SW 1271 (cell line): Measurements from ENCODE around the gene ELAVL2.

Experiments
- DNase-seq, 2 experiments: peaks; one replicate each; lab custom pipeline; 2025; lab: John Stamatoyannopoulos, UW

The ELAVL2 gene

DNA sequence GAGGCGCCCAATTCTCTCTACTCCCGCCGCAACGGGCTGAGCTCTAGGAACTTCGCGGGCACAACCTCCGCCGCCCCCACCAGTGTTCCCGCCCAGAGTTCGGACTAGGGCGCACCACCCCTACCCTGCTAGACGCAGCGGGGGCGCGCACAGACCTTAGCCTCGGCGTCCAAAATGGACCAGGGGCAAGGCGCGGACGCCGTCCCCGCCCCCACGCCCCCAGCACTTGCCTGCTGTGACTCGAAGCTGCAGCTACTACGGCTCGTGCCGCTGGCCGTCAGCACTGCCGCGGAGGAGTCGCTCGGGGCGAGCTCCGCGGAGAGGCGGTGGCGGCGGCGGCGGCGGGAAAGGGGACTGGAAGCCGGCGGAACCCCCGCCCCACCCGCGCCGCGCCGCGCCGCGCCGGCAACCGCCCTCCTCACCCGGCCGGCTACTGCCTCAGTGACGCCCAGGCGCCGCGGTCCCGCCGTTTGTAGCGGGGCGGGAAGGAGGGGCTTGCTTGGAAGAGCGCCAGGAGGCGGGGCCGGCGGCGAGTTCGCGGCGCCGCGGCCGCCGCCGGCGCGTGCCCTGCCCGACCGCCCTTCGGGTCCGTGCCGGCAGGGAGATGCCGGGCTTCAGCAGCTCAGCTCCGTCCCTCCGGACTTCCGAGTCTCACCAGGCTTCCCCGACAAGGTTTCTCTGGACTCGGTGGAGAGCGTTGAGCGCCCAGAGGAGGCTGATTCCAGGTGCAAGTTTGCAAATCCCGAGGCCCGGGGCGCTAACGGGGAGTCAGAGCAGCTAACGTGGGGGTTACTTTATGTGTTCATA is 4.5 kb downstream of the ELAVL2 start:
- DNase-seq = no peak

DNA sequence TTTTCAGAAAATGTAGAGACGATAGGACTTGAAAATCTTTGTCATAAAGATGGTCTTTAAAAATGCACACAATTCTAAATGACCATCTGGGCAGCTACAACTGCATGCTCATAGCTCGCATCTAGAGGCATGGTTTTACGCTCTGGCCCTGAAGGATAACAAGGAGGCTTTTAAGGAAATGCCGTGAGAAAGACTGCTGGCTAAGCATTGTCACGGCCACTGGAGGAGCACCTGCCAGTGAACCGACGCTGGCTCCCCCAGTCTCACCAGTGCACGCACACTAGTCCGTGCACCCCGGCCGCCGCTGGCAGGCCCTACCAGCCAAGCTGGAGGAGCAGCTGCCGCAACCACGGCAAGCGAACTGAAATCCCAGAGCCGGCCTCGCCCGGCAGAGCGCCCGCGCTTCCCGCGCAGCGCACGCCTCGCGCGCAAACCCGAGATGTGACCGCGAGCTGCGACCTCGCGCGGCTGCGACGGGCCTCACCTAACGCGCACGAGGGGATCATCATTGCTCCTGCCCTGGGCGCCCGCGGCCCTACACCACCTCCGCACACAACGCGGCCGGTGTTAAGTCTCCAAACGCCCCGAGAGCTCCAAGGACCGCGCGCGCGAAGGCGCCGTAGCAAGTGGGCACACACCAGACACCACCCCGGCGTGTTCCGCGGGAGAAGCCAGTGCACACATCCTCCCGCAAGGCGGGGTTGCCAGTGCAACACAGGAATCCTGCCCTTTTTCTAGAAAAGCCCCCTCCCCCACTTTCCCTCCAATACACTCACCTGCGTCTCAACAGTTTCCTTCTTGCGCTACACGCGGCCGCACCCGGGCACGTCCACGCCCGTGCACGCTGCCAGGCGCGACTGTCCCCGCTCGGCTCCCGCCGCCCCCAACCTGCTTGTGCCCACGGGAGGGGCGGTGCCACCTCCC is 5.3 kb downstream of the ELAVL2 start:
- DNase-seq = no peak

DNA sequence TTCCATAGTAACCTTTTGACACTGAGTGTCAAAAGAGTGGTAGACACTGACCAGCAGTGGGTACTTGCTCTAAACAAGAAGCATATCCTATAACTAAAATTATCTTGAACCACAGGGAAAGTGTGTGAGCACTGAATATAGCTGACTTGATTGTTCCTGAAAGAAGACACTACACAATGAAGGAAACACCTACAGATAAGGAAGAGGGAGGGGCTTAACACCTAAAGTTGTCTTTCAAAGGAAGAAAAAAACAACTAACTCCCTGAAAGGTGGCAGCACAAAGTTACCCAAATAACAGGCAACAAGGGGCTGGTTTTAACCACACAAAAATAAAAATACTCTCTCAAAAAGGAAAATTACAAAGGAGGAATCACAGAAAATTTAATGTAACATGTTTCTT is 6.6 kb downstream of the ELAVL2 start:
- no peak for DNase-seq

DNA sequence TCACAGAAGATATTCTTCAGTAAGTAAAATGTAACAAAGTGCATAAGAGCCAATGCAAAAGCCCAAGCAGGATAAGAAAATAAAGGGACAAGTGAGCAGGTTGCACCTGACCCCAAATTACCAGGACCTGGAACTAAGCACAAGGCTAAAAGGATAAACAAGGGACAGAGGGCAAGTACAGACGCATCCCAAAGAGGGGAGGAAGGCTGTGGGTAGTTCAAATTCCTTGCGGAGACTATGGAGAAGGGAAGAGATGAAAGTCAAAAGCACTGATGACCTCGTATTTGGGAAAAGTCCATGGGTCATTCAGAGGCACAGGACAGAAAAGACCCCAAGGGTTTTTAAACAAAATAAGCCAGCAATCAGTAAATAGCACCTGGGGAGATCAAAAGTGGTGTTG is 11.8 kb downstream of the ELAVL2 start:
- DNase-seq = no peak

DNA sequence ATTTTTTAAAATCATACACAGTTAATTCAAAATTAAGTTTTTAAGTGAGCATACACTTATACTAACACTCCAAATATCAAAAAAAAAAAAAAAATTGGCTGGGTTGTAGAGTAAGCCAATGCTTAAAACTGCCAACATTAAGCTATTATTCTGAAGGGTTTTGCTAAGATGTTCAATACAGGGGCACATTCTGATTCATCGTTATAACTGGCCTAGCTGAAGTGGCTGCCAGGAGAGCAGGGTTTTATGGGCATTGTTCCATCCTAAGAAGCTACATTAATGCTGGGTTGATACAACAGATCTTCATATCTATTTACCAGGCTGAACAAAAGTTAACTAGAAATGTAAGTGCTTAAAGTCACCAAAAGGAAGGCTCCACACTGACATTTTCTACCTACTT is 13.4 kb downstream of the ELAVL2 start:
- DNase-seq = no peak

DNA sequence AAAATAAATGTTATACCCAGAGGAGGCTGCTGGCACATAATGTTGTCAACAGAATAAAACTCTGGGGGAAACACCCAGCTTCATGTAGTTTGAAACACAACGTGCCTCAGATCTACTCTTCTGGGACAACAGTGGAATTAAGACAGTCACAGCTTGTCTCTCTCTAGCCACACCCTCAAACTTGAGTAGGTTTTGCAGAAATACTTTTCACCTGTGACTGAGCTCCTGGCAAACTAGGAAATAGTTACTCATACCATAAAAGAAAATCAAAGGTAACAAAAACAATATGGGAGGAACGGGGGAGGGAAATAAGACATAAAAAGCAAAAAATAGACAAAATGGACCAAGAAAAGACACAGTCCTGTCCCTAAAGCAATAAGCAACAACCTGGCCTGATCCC is 14.4 kb downstream of the ELAVL2 start:
- DNase-seq = no peak

DNA sequence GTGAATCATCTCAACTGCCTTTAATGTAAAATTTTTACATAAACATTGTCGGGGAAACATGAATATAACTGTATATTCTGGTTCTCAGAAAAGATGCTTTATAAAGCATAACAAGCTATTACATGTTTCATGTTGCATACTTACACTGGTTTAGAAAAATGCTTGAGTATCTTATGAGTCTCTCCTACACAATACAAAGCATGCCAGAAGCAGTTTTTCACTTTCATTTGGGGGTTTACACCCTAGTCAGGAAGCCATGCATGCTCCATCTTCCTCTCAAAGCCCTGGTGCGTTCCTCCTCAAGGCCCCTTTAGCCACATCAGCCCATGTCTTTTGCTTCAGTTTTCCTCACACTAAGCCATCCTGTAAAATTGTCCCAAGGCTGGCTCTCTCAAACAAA is 22.8 kb downstream of the ELAVL2 start:
- DNase-seq = no peak

DNA sequence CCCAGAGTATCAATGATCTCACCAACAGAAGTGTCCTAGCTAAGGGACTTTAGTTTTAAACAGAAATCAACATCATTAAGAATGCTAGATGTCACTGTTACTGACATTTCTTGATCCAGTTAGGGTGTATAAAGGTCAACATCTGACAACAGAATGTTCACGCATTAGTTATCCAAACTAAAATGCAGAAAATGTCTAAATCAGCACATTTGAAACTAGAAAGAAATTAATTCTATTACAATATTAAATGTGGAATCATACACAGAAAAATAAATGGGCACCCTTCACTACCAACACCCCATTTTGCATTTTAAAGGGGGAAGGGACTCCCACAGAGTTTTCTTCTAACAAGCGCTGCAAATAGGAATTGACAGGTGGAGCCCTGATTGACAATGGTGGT is 24.5 kb downstream of the ELAVL2 start:
- no peak for DNase-seq

DNA sequence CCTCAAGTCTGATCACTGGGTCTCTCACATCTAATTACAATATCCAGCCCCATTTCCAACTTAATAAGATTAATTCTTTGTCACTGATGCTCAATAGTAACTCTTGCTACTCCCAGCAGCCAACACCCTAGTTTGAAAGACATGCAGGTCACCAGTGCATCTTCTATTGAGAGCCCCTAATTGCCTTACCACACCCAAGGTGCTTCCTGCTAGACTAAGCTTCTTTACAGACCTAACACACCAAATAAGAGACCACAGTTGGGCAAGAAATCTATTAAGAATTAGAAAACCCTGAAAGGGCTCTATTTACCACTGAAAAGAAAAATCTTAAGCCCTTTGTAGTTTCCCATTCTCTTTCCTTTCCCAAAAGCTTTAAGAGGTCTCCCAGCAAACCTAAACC is 26.5 kb downstream of the ELAVL2 start:
- DNase-seq = no peak

DNA sequence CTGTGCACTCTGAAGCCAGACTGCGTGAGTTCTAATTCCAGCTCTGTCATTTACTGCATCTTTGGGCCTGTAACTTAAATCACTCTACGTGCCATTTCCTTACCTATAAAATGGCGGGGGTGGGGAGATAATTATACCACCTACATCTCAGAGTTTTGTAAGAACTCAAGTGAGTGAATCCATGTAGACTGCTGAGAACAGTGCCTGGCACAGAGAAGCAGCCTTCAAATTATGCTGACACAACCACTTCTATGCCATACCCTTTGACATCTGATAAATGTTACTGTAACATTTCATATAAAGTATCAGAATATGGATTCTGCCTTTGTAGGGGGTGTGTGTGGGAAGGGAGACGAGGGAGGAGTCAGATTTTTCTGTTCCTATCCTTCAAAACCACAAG is 27.7 kb downstream of the ELAVL2 start:
- DNase-seq = no peak

DNA sequence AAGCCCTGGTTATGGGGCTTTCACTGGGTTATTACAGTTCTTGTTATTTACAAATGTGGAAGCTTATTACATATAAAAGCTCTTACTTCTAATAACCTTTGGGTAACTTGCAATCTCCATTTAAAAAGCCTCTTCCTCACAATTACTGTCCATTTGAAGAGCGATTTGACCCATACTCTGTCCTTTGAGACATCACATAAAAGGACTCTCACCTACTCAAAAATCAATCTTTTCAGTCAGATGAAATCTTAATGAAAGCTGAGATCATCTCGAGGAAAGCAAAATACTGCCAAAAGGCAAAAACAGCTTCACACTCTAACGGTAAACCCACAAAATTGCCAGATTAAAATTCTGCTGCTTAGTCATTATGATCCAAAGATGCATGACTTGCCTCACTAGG is 29.8 kb downstream of the ELAVL2 start:
- DNase-seq = no peak

DNA sequence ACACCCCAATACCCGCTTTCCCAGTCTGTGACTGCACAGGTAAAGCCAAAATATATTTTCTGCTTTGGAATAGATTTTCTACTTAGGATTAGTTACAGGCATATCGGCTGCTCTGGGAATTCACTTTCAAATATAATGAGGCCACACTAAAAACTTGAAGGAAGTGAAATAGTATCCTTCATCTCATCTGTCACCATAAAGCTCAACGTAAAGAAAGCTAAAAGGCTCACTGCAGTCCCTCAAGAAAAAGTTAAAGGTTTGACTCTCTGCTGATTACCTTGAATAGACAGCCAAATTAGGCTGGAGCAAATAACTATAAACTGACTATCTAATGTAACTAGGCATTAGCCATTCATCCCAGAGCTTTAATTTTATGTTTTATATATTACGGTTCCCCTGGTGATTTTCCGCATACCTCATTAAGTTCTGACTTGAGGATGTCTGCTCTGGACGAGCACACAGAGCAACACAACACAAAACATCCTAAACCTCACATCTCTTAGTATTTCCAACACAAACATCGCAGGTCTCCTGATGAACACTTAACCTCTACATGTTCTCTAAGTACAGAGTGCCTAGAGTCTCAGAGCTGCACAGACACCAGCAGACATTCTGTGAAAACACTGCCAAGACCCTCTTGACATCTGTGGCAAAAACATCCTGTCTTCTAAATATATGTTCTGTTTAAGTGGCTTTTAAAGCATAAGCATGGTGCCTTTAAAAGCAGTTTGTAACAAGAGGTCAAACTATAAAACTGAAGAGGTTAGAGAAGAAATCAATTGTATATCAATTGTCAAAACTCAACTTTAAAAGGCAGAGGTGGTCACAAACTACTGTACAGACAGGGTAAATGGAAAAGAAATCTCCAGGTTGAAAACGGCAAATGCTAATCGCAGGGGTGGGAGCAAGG is 35.4 kb downstream of the ELAVL2 start:
- no peak for DNase-seq

DNA sequence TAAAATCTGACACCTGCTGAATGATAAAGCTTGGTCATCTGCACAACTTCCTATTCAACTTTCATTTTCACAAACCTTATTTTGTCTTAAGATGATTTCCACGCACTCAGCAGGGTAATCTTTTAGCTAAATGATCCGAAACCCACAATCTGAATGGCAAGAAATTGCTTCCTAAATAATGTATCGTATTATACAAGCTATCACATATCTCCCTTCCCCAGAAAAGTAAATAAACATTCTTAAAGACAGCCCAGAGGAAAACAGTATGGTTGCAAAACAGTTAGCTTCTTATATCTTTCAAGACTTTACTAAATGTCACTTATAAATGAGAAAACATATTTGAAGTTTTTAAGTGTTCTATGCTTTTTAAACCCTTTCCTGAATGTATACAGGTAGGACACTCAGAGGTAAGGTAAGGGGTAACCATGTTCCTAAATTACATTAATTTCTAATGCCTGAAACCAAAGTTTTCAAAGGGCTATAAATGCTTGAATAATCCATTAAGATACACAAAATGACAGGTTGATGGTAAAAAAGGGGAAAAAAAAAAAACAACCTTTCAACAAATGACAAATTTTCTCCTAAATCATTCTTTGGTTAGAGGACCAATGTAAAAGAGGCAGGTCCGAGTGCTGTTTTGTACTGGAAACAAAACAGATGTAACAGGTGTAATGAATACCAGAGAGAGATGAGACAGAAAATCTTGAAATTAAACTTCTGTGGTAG is 36.3 kb downstream of the ELAVL2 start:
- no peak for DNase-seq

DNA sequence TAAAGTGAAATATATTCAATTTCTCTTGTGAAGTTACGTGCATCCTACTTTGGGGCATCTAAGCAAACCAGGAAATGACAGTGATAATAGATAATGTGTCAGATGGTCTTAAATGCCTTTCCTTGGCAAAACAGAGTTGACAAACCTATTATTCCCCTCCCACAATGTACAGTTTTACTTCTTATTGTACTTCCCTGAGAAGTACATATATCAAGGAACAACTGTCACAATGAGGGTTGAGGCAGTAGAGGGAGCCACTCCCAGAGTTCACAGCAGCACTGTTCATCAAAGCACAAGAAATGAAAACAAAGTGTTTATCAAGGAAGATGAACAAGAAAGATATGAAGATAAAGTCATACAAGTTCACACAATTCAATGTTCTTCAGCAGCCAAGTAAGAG is 41.1 kb downstream of the ELAVL2 start:
- DNase-seq = no peak

DNA sequence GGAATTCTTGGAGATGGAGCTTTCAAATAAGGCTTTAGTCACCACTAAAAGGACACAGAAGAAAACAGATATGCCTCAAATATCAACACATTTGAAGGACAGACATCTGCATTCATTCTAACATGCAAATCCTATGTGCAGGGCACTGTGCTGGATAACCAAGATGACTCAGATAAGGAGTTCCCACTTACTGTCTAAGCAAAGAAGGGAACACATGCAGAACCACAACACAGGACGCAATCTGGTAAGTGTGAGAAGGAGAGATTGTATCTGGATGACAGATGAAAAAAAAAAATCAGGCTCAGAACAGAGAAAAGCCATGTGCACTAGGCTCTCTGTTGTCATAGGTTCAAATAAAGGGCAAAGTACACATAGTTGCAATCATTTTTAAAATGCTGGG is 42.5 kb downstream of the ELAVL2 start:
- DNase-seq = no peak

DNA sequence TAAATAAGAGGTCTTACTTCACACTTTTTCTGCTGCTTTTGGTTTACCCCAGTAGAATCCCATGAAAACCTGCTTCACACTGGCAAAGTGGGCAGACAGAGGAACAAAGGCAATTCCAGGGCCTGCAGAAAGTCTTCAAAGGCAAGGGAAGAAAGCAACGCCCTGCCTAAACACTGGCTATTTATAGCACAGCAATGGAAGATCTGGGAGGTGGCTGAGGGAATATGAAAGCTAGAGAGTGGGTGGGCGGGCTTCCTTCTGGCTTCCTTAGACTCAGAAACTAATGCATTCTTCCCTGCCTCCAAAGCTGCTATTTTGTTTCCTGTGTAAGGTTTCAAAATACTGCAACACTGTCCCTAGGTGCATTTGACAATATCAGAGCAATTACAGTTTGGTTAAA is 46.8 kb downstream of the ELAVL2 start:
- DNase-seq = no peak

DNA sequence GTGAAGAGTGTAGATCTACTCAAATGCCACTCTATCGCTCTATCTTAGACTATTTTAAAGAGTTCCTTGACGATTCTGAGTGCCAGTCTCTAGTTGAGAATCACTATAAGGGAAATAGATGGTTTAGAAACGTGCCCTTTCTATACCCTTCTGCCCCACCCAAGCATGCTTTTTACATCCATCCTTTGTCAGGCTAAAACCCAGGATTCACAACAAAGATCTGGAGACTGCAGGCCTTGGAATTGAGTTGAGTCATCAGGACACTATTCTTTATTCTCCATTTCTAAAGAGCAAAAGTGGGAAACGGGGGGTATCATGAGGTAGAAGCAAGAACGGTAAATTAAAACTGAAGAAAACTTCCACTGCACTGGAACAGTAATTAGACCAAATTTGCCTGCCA is 48.7 kb downstream of the ELAVL2 start:
- no peak for DNase-seq

DNA sequence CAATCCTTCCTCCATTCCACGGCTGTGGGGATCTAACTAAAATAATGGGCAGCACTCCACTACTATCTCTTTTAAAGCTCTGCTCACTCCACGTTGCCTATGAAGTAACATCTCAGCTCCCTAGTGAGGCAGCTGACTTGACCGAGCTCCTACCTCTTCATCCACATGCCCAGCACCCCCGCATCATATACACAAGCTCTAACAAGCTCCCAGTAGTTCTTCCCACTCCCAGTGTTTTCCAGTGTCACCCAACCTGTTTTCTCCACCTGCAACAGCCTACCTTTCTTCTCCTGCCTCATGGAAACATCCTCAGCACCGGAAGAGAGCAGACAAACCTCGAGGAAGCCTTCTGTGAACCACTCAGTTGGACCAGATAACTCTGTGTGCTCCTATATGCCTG is 50.5 kb downstream of the ELAVL2 start:
- DNase-seq = no peak

DNA sequence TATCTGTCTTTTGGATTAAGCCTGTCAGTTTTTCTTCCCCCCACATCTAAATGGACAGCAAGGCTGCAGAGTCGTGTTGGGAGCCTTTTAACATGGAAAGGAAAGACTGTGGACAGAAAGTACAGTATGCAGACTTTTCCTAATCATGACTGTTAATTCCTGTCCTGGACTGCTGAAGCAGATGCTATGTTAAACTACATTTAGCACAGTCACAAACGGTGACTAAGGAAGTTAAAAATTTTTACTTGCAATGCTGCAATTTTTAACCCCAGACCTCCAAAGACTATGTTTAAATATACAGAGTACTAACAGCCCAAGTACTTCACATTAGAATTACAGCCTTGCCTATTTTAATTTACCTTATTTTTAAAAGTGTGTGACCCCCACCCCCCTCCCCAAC is 51.8 kb downstream of the ELAVL2 start:
- no peak for DNase-seq

DNA sequence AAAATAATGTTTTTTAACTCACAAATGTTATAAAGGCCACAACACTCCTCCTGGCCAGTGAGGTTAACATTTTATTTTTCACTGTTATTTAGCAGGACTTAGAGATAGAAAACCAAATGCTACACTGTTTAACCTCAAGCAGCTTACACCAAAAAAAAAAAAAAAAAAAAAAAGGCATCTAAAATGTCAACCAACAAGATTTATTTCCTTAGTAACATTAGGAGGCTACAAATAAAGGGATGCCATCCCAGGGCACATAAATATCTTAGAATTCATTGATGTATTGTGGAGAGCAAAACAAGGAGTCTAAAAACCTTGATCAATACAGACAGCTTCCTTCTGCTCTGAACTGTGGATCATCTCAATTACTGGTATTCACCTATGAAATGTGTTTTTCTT is 53.7 kb downstream of the ELAVL2 start:
- no peak for DNase-seq

DNA sequence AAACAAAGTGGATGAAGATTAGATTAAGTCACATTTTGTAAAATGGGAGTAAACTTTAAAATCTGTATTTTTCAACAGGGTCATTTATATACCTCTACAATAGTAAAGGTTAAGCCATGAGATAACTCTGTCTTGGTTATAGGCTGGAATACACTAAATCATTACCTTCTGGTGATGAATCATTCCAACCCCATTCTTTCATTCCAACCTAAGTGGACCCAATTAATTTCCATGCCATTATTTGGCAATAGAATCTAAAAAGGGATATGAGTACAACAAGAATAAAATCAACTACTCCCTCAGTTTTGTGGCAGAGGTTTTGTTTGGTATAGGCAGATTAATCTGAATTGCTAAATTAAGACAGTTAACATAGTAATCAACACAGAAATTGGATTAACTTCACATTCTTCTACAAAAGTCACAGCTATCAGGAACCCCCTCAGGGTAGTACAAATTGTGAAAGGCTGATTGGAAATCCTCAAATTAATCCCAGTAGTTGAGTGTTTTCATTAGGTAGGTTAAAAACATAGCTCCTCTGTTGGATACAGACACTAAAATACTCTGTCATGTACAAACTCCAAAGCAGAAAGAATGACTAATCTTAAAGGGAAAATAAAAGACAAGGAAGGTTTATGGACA is 54.2 kb downstream of the ELAVL2 start:
- no peak for DNase-seq
